Choroid plexus epithelial cell (primary cell): Measurements from ENCODE around the gene LYSET.

ENCODE experiments used
- DNase-seq: peaks from one replicate; pipeline ENCODE4 v3.0.0-alpha.2; 2010; ENCODE audit warnings: low read depth
- H3K4me3 ChIP-seq: 2 replicates; pipeline ENCODE4 v1.5.1; 2011; ENCODE audit warnings: low read depth, mild to moderate bottlenecking, control low read depth, low read length, moderate library complexity
- CTCF ChIP-seq: conservative IDR thresholded peaks from 2 replicates; pipeline ENCODE4 v1.5.1; 2011; ENCODE audit warnings: low read depth, mild to moderate bottlenecking, control low read depth, inconsistent platforms, low read length, moderate library complexity

LYSET gene

GRCh38 chr14:93219103-93219726, 34.1 kb downstream of the LYSET start:
- DNase-seq: peak; percentile 80
- peak; percentile 76 for TF ChIP-seq CTCF

GRCh38 chr14:93220509-93220908, 35.4 kb downstream of the LYSET start:
- no peak for TF ChIP-seq CTCF
- no peak for DNase-seq
- H3K4me3 ChIP-seq: no peak overlapping the region

More at GRCh38 chr14:93219103-93219726, 34.1 kb downstream of the LYSET start:
- no peak overlapping the region for H3K4me3 ChIP-seq

- no peak overlapping the region for H3K4me3 ChIP-seq
- no peak for DNase-seq
- no peak for TF ChIP-seq CTCF
Observed at GRCh38 chr14:93223565-93223964, 38.4 kb downstream of the LYSET start.

- no peak overlapping the region for H3K4me3 ChIP-seq
- TF ChIP-seq CTCF: no peak
- DNase-seq: no peak
Observed at GRCh38 chr14:93228550-93228949, 43.4 kb downstream of the LYSET start.

- TF ChIP-seq CTCF: no peak
- DNase-seq: no peak
- H3K4me3 ChIP-seq: no peak overlapping the region
Observed at GRCh38 chr14:93230539-93230938, 45.4 kb downstream of the LYSET start.

GRCh38 chr14:93231129-93231979, 46.2 kb downstream of the LYSET start:
- peak overlapping the region; percentile 59 for H3K4me3 ChIP-seq
- DNase-seq: peak; percentile 61
- no peak for TF ChIP-seq CTCF
